Bronchial epithelial cell (primary cell): ENCODE results near the gene RALGDS. TPM values are rescaled to one million over a fixed set of nuclear protein-coding genes. Genes with fewer than 3 reads are reported as not detected.
"Not testable (repeated sequence)": the region's sequence is repeated elsewhere in the genome, so short reads cannot be mapped to it uniquely, and the experiment has no call there.

Experiments used
- DNase-seq: peaks from one replicate; pipeline ENCODE4 v3.0.0-alpha.2; 2010; ENCODE audit warnings: low read depth
- FAIRE-seq: peaks from 2 replicates; lab custom pipeline; 2011; peaks lifted over from hg19 to GRCh38; lab: Jason Lieb, UNC
- H3K27me3 ChIP-seq: 2 replicates; pipeline ENCODE4 v1.5.1; 2011; ENCODE audit warnings: low read length; ENCODE audit not compliant: control insufficient read depth, insufficient read depth
- H3K36me3 ChIP-seq: 2 replicates; pipeline ENCODE4 v1.5.1; 2011; ENCODE audit warnings: low read length; ENCODE audit not compliant: control insufficient read depth, insufficient read depth
- H3K4me3 ChIP-seq: 2 replicates; pipeline ENCODE4 v1.5.1; 2011; ENCODE audit warnings: mild to moderate bottlenecking, low read depth, low read length, control low read depth
- total RNA-seq: library from RNA; depleted of rRNA; stranded (reverse); fragments of >200 nt; gene quantifications from 2 replicates; pipeline ENCODE4 v1.2.1, GENCODE V29; 2014
- TF ChIP-seq, protein P1 (sequence below): IDR thresholded peaks from 2 replicates; pipeline ENCODE4 v1.5.1; 2011; ENCODE audit warnings: mild to moderate bottlenecking, moderate library complexity, low read length, control low read depth, inconsistent platforms; ENCODE audit not compliant: insufficient read depth, severe bottlenecking

The RALGDS gene
- total RNA-seq, 1 donor from 2014 or later: 18.7 TPM

DNA sequence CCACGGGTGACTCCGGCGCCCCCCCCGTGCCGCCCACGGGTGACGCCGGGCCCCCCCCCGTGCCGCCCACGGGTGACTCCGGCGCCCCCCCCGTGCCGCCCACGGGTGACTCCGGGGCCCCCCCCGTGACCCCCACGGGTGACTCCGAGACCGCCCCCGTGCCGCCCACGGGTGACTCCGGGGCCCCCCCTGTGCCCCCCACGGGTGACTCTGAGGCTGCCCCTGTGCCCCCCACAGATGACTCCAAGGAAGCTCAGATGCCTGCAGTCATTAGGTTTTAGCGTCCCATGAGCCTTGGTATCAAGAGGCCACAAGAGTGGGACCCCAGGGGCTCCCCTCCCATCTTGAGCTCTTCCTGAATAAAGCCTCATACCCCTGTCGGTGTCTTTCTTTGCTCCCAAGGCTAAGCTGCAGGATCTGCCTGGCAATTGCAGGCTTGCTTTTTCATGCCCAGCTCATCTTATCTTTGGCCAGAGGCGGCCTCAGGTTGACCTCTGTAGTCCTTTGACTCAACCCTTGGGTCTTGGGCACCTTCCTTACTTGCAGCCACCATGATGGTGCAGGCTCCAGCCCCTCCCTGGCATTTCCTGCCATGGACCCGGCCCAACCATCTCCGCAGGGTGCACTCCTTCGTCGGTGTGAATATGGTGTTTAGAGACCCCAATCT, 49.4 kb downstream of the RALGDS start:
- no peak for DNase-seq
- no peak for FAIRE-seq
- H3K4me3 ChIP-seq: no peak overlapping the region
- TF ChIP-seq, protein P1, sequence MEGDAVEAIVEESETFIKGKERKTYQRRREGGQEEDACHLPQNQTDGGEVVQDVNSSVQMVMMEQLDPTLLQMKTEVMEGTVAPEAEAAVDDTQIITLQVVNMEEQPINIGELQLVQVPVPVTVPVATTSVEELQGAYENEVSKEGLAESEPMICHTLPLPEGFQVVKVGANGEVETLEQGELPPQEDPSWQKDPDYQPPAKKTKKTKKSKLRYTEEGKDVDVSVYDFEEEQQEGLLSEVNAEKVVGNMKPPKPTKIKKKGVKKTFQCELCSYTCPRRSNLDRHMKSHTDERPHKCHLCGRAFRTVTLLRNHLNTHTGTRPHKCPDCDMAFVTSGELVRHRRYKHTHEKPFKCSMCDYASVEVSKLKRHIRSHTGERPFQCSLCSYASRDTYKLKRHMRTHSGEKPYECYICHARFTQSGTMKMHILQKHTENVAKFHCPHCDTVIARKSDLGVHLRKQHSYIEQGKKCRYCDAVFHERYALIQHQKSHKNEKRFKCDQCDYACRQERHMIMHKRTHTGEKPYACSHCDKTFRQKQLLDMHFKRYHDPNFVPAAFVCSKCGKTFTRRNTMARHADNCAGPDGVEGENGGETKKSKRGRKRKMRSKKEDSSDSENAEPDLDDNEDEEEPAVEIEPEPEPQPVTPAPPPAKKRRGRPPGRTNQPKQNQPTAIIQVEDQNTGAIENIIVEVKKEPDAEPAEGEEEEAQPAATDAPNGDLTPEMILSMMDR: no peak
- H3K27me3 ChIP-seq: no peaks in the 10 kb centered on the region
- no peaks in the 10 kb centered on the region for H3K36me3 ChIP-seq

DNA sequence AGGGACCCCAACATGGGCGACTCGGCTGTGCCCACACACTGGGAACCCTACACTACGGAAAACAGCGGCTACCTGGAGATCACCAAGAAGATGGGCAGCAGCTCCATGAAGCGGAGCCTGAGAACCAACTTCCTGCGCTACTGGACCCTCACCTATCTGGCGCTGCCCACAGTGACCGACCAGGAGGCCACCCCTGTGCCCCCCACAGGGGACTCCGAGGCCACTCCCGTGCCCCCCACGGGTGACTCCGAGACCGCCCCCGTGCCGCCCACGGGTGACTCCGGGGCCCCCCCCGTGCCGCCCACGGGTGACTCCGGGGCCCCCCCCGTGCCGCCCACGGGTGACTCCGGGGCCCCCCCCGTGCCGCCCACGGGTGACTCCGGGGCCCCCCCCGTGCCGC, 50.1 kb downstream of the RALGDS start:
- not testable (repeated sequence) for DNase-seq, FAIRE-seq, H3K27me3 ChIP-seq

DNA sequence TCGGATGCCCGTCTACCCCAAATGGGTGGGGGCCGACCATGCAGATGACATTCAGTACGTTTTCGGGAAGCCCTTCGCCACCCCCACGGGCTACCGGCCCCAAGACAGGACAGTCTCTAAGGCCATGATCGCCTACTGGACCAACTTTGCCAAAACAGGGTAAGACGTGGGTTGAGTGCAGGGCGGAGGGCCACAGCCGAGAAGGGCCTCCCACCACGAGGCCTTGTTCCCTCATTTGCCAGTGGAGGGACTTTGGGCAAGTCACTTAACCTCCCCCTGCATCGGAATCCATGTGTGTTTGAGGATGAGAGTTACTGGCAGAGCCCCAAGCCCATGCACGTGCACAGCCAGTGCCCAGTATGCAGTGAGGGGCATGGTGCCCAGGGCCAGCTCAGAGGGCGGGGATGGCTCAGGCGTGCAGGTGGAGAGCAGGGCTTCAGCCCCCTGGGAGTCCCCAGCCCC, 50.5 kb downstream of the RALGDS start:
- H3K27me3 ChIP-seq, DNase-seq, H3K4me3 ChIP-seq, H3K36me3 ChIP-seq: not testable (repeated sequence)
- peak; percentile 95 for FAIRE-seq

More for the DNA sequence above, 50.1 kb downstream of the RALGDS start:
- not testable (repeated sequence) for H3K4me3 ChIP-seq, H3K36me3 ChIP-seq

DNA sequence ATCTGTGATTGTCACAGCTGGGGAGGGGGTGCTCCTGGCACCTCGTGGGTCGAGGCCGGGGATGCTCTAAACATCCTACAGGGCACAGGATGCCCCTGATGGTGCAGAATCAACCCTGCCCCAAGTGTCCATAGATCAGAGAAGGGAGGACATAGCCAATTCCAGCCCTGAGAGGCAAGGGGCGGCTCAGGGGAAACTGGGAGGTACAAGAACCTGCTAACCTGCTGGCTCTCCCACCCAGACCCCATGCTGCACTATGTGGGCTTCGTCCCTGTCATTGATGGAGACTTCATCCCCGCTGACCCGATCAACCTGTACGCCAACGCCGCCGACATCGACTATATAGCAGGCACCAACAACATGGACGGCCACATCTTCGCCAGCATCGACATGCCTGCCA, 52.6 kb downstream of the RALGDS start:
- FAIRE-seq: peak; percentile 97
- not testable (repeated sequence) for DNase-seq, H3K4me3 ChIP-seq, H3K27me3 ChIP-seq, H3K36me3 ChIP-seq

DNA sequence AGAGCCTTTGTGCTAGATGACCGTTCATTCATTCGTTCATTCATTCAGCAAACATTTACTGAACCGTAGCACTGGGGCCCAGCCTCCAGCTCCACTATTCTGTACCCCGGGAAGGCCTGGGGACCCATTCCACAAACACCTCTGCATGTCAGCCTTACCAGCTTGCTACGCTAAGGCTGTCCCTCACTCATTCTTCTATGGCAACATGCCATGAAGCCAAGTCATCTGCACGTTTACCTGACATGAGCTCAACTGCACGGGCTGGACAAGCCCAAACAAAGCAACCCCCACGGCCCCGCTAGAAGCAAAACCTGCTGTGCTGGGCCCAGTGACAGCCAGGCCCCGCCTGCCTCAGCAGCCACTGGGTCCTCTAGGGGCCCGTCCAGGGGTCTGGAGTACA, 53.2 kb downstream of the RALGDS start:
- Histone ChIP-seq H3K36me3 (no peaks in the 10 kb centered on the region), H3K4me3 (no peak overlapping the region), H3K27me3 (no peaks in the 10 kb centered on the region)
- TF ChIP-seq, protein P1: no peak
- FAIRE-seq: peak; percentile 83
- peak; percentile 95 for DNase-seq

DNA sequence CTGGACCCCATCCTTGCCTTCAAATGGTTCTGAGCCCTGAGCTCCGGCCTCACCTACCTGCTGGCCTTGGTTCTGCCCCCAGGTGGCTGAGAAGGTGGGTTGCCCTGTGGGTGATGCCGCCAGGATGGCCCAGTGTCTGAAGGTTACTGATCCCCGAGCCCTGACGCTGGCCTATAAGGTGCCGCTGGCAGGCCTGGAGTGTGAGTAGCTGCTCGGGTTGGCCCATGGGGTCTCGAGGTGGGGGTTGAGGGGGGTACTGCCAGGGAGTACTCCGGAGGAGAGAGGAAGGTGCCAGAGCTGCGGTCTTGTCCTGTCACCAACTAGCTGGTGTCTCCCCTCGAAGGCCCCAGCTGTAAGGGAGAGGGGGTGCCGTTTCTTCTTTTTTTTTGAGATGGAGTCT, 54.0 kb downstream of the RALGDS start:
- no peak overlapping the region for H3K4me3 ChIP-seq
- FAIRE-seq (no peak), DNase-seq (no peak)
- TF ChIP-seq, protein P1: no peak
- H3K27me3 ChIP-seq: no peaks in the 10 kb centered on the region
- H3K36me3 ChIP-seq: no peaks in the 10 kb centered on the region

DNA sequence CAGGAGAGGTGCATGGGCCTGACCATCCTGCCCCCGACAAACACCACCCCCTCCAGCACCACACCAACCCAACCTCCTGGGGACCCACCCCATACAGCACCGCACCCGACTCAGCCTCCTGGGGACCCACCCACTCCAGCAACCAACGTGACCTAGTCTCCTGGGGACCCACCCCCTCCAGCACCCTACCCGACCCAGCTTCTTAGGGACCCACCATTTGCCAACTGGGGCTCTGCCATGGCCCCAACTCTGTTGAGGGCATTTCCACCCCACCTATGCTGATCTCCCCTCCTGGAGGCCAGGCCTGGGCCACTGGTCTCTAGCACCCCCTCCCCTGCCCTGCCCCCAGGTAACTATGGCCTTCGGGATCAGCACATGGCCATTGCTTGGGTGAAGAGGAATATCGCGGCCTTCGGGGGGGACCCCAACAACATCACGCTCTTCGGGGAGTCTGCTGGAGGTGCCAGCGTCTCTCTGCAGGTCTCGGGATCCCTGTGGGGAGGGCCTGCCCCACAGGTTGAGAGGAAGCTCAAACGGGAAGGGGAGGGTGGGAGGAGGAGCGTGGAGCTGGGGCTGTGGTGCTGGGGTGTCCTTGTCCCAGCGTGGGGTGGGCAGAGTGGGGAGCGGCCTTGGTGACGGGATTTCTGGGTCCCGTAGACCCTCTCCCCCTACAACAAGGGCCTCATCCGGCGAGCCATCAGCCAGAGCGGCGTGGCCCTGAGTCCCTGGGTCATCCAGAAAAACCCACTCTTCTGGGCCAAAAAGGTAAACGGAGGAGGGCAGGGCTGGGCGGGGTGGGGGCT, 54.7 kb downstream of the RALGDS start:
- no peak for DNase-seq
- TF ChIP-seq, protein P1: no peak

More for the DNA sequence above, 54.7 kb downstream of the RALGDS start:
- no peaks in the 10 kb centered on the region for H3K27me3 ChIP-seq
- no peaks in the 10 kb centered on the region for H3K36me3 ChIP-seq
- no peak for FAIRE-seq
- no peak overlapping the region for H3K4me3 ChIP-seq
